C4-2B (cell line): ENCODE measurements around the gene IMMT.

Experiments used
- H3K27ac ChIP-seq: fragments of 450-650 bp; 2 replicates; pipeline ENCODE4 v1.5.1; 2017
- CTCF ChIP-seq: fragments of 450-650 bp; conservative IDR thresholded peaks from 2 replicates; pipeline ENCODE4 v1.5.1; 2017; ENCODE audit warnings: mild to moderate bottlenecking
- ZFX ChIP-seq: fragments of 450-650 bp; IDR thresholded peaks from 2 replicates; pipeline ENCODE4 v1.6.1; 2017

Gene IMMT

GRCh38 chr2:86195808-86196387 lies 636 bp upstream of the IMMT start:
- TF ChIP-seq CTCF, result no peak
- no peak for TF ChIP-seq ZFX
- peak overlapping the region; percentile 87 for H3K27ac ChIP-seq

GRCh38 chr2:86194751-86195054 lies 559 bp downstream of the IMMT start:
- TF ChIP-seq ZFX, result no peak
- no peak for TF ChIP-seq CTCF

GRCh38 chr2:86193901-86194567 lies 1.2 kb downstream of the IMMT start:
- H3K27ac ChIP-seq, result peak overlapping the region; percentile 87; the same call in 1 of the 2 replicates
- TF ChIP-seq ZFX, result no peak

More at GRCh38 chr2:86194751-86195054, 559 bp downstream of the IMMT start:
- H3K27ac ChIP-seq, result peak overlapping the region; percentile 87

- no peak overlapping the region for H3K27ac ChIP-seq
- TF ChIP-seq CTCF, result no peak
- no peak for TF ChIP-seq ZFX
These were observed 5.4 kb downstream of the IMMT start for GRCh38 chr2:86189782-86190416.

GRCh38 chr2:86186431-86186830 lies 8.8 kb downstream of the IMMT start:
- no peak overlapping the region for H3K27ac ChIP-seq
- TF ChIP-seq CTCF (no peak), ZFX (no peak)

GRCh38 chr2:86185517-86186212 lies 9.6 kb downstream of the IMMT start:
- H3K27ac ChIP-seq, result no peak overlapping the region

GRCh38 chr2:86176597-86176996 lies 18.7 kb downstream of the IMMT start:
- H3K27ac ChIP-seq, result no peak overlapping the region
- TF ChIP-seq ZFX (no peak), CTCF (no peak)

More at GRCh38 chr2:86185517-86186212, 9.6 kb downstream of the IMMT start:
- TF ChIP-seq ZFX, result no peak
- no peak for TF ChIP-seq CTCF
